Measurements from ENCODE around the gene HSBP1L1. TPM values are rescaled to one million over a fixed set of nuclear protein-coding genes. Genes with fewer than 3 reads are reported as not detected.

Gene HSBP1L1
- total and polyA plus RNA-seq, 2 experiments from 2014 or later, result 1.8 to 3.7 TPM

- TF ChIP-seq ZNF462 (CRISPR knock-in tag; IDR thresholded peaks at IDR 0.05) (no peak), EZH2 (IDR thresholded peaks at IDR 0.05; ENCODE audit: low read depth, unreplicated experiment) (no peak), EZH2phosphoT487 (IDR thresholded peaks at IDR 0.05; ENCODE audit: unreplicated experiment) (no peak), ZNF331 (CRISPR knock-in tag; IDR thresholded peaks at IDR 0.05; ENCODE audit: low read depth) (no peak), NANOG (IDR thresholded peaks at IDR 0.05; ENCODE audit: borderline replicate concordance) (no peak)
Observed at GRCh38 chr18:79971986-79972385, 7.5 kb downstream of the HSBP1L1 start (continued).

GRCh38 chr18:79972720-79973119 lies 8.3 kb downstream of the HSBP1L1 start:
- no peak overlapping the region for H3K27ac ChIP-seq (ENCODE audit: low read depth)
- Mint-ChIP-seq H3K36me3 (ENCODE audit: low read depth) (peaks cover 56% of the 10 kb centered on the region), H3K4me3 (no peak overlapping the region), H3K27ac (no peak overlapping the region), H3K4me1 (no peaks in the 10 kb centered on the region), H3K9me3 (no peaks in the 10 kb centered on the region), H3K27me3 (ENCODE audit: insufficient read depth, low read depth, poor library complexity) (peaks cover 6% of the 10 kb centered on the region)
- H3K4me2 ChIP-seq, result no peak overlapping the region
- no peaks in the 10 kb centered on the region for H3K9me2 ChIP-seq (ENCODE audit: insufficient read depth)
- no peak for ATAC-seq
- no peak overlapping the region for H2AFZ ChIP-seq
- H3K27me3 ChIP-seq (ENCODE audit: insufficient read depth), result no peaks in the 10 kb centered on the region
- no peak for DNase-seq (ENCODE audit: low spot score)
- H3F3A ChIP-seq (replicated peaks; ENCODE audit: low read depth), result no peaks in the 10 kb centered on the region
- H3K79me2 ChIP-seq (replicated peaks; ENCODE audit: insufficient read depth), result peaks cover 46% of the 10 kb centered on the region
- H3K4me1 ChIP-seq (ENCODE audit: insufficient read depth), result no peaks in the 10 kb centered on the region
- H4K20me1 ChIP-seq (replicated peaks; ENCODE audit: insufficient read depth), result peaks cover 19% of the 10 kb centered on the region
- H3K36me3 ChIP-seq (ENCODE audit: insufficient read depth), result peaks cover 14% of the 10 kb centered on the region; the same call in 1 of the 2 replicates
- no peak overlapping the region for H3K4me3 ChIP-seq
- TF ChIP-seq ZNF114 (CRISPR knock-in tag; IDR thresholded peaks at IDR 0.05) (no peak), JUNB (IDR thresholded peaks at IDR 0.05; ENCODE audit: unreplicated experiment) (no peak), STAT1 (IDR thresholded peaks at IDR 0.05; ENCODE audit: unreplicated experiment) (no peak), REST (IDR thresholded peaks at IDR 0.05; ENCODE audit: unreplicated experiment) (no peak), NANOG (IDR thresholded peaks at IDR 0.05; ENCODE audit: borderline replicate concordance) (no peak), POLR2AphosphoS5 (IDR thresholded peaks at IDR 0.05; ENCODE audit: low read depth) (no peak), CREB1 (CRISPR knock-in tag; IDR thresholded peaks at IDR 0.05; ENCODE audit: low read depth) (no peak)

Measured in GM23338 (cell line).